Measurements from ENCODE around the gene TNRC6C.

Gene TNRC6C

DNA sequence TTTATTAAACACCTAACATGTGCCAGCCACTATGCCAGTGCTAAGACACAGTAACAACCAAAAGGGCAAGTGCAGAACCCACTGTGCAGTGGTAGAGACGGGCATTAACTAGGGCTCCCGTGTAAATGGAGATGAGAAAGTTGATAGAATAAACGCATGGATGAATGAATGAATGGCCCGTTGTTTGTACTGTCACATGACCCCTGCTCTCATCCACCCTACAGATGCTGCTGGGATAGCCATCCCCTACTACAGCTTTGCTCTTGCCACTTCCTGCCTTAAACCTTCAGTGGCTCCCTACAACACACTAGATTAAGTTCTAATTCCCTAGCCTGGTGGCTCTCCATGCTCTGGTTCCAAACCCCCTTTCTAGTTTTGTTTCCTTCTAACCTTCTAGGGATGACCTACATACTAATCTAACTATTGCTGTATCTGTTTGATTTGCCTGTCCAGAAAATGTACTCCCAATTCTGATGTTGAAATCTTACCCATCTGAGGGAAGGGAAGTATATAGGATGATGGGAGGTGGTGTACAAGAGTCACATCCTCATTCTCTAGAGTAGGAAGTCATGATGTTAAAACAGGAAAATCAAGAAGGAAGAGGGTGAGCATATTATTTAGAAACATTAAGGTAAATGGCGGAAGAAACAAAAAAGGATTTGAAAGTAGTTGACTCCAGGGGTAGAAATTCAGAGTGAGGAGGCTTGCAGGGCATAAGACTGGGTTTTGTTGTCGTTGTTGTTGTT lies 11.4 kb upstream of the TNRC6C start:
- no peak overlapping the region for H3K27ac ChIP-seq
- no peak for TF ChIP-seq ZFX (IDR thresholded peaks at IDR 0.05)
- TF ChIP-seq, protein P1, sequence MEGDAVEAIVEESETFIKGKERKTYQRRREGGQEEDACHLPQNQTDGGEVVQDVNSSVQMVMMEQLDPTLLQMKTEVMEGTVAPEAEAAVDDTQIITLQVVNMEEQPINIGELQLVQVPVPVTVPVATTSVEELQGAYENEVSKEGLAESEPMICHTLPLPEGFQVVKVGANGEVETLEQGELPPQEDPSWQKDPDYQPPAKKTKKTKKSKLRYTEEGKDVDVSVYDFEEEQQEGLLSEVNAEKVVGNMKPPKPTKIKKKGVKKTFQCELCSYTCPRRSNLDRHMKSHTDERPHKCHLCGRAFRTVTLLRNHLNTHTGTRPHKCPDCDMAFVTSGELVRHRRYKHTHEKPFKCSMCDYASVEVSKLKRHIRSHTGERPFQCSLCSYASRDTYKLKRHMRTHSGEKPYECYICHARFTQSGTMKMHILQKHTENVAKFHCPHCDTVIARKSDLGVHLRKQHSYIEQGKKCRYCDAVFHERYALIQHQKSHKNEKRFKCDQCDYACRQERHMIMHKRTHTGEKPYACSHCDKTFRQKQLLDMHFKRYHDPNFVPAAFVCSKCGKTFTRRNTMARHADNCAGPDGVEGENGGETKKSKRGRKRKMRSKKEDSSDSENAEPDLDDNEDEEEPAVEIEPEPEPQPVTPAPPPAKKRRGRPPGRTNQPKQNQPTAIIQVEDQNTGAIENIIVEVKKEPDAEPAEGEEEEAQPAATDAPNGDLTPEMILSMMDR (conservative IDR thresholded peaks at IDR 0.05), result no peak

DNA sequence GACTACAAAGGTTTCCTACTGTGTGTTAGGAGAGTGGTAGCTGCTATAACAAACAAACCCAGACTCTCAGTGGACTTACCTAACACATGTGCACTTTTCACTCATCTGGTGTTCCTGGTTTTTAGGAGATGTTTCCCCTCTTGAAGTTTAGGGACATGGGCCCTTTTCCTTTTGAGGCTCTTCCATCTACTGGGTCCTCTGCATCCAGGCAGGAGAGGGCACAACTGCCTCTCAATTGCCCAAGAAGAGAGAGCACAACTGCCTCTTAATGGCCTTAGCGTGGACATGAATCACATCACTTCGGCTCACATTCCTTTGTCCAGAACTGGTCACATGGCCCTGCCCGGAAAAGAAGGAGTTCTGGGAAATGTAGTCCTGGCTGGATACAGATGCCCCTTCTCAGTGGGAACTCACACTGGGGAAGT lies 9.8 kb upstream of the TNRC6C start:
- H3K27ac ChIP-seq, result no peak overlapping the region
- TF ChIP-seq, protein P1 (conservative IDR thresholded peaks at IDR 0.05), result no peak
- no peak for TF ChIP-seq ZFX (IDR thresholded peaks at IDR 0.05)

DNA sequence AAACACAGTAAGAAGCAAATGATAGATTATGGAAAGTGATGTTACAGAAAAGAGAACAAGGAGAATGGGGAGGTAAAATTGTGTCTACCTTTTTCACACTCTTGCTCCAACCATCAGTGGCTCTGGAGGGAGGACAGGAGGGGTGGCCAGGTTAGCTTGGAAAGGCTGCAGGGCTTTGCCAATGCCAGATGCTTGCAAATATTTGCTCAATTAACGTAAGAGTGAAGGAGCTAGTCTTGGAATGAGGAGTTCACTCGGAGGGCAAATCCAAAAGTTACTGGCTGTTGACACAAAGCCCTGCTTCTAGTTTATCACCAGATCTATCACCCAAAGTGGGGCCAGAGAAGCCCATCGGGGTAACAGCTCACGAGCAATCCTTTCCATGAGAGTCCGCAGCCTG lies 7.4 kb upstream of the TNRC6C start:
- H3K27ac ChIP-seq, result no peak overlapping the region
- TF ChIP-seq, protein P1 (conservative IDR thresholded peaks at IDR 0.05), result no peak
- TF ChIP-seq ZFX (IDR thresholded peaks at IDR 0.05), result no peak

DNA sequence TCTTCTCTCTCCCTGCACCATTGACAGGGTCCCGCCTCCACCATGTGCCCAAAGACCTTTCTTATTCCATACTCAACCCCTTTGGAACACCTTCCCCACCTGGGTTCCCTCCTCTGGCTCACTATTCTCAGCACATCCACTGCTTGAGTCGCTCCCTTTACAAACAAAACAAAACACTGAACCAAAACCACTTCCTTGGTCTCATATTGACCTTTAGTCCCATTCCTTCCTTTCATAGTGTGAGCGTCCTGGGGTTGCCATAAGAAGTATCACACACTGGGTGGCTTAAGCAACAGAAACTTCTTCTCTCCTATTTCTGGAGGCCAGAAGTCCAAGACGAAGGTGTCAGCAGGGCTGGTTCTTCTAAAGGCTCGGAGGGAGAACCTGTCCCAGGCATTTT lies 6.1 kb upstream of the TNRC6C start:
- no peak for TF ChIP-seq ZFX (IDR thresholded peaks at IDR 0.05)
- TF ChIP-seq, protein P1 (conservative IDR thresholded peaks at IDR 0.05), result no peak
- no peak overlapping the region for H3K27ac ChIP-seq

DNA sequence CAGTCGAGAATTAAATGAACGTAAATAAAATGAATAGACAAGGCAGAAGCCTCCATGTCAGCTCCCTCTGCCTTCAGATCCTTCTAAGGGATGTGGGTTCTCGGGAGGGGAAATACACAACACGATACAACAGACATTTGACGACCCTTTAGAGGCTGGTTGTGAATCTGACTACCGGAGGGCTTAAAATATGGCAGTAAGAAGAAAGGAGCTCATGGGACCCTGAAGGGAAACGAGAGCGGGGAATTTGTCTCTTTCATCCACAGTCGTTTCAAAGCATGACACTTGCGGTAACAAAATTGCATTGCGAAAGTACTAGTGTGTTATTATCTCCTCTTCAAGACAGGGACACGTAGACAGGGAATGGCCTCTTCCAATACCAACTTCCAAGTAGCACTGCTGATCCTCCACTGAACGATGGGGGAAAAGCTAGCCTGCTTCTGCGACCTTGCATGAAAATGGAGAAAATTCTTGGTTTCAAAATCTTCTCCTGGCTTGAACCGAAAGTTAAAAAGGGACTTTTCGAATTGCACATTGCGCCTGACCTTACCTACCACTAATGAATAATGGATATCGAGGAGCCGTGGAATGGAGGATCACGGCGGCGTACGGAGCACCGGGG lies 1.2 kb upstream of the TNRC6C start:
- TF ChIP-seq, protein P1 (conservative IDR thresholded peaks at IDR 0.05), result no peak
- TF ChIP-seq ZFX (IDR thresholded peaks at IDR 0.05), result no peak
- H3K27ac ChIP-seq, result peak overlapping the region; percentile 65

DNA sequence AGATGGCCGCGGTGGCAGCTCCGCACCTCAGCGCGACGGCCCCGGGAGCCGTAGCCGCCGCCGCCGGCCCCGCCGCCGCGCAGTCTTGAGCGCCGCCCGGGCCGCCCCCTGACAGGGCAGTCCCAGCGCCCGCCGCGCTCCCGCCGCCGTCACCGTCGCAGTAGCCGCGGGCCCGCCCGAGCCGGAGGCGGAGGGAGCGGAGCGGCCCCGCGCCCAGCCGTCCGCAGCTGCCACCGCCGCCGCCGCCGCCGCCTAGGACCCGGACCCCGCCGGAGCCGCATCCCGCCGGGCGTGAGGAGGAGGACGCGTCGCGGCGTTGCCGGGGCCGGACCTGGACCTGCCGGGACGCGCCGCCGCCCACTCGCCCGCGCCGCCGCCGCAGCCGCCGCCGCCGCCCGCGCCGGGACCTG lies 218 bp downstream of the TNRC6C start:
- H3K27ac ChIP-seq, result peak overlapping the region; percentile 65
- no peak; the same call in 1 of the 2 replicates for TF ChIP-seq ZFX (IDR thresholded peaks at IDR 0.05)
- TF ChIP-seq, protein P1 (conservative IDR thresholded peaks at IDR 0.05), result no peak

DNA sequence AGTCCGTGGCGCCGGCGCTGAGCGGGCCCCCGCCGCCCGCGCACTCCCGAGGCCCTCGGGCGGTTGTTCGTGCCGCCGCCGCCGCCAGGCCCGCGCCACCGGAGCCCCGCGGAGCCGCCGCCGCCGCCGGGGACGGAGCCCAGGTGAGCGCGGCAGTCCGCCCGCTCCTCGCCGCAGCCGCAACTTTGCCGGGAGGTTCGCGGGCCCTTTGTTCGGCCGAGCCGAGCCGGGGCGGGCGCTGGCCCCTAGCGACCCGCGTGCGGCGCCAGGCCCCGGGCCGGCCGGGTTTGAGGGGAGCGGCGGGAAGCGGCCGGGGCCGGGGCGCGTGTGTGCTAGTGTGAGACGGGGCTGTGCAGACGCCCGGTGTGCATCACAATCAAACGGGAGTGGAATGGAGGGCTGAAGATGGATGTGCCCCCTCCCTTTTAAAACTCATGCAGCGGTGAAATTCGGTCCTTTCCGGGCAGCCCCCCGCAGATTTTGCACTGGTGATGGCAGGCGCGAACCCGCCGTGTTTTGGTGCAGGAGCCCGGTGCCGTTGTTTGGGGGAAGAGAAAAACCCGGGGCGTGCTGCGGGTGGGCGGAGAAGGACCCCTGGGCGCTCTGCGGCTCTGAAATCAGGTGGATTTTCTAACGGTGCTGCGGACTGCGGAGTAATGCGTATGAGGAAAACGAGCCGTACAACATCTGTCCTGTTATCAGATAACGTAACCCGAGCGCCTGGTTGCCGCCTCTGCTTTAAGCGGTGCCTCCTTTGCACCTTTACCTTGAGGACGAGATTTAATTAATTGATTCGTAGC lies 823 bp downstream of the TNRC6C start:
- TF ChIP-seq, protein P1 (conservative IDR thresholded peaks at IDR 0.05), result no peak
- peak; percentile 41 for TF ChIP-seq ZFX (IDR thresholded peaks at IDR 0.05)
- H3K27ac ChIP-seq, result peak overlapping the region; percentile 65
